Ectodermal cell (in vitro differentiated cells): ENCODE data around the gene DCC.
"Not testable (repeated sequence)": the region's sequence is repeated elsewhere in the genome, so short reads cannot be mapped to it uniquely, and the experiment has no call there.

Experiments used
- H3K27ac ChIP-seq: 2 replicates; pipeline ENCODE4 v1.7.0; 2013; ENCODE audit warnings: mild to moderate bottlenecking, low read depth, low read length; ENCODE audit not compliant: insufficient read depth, poor library complexity, severe bottlenecking
- H3K27me3 ChIP-seq: 2 replicates; pipeline ENCODE4 v1.7.0; 2013; ENCODE audit warnings: mild to moderate bottlenecking, low read length; ENCODE audit not compliant: insufficient read depth, control insufficient read depth, poor library complexity, severe bottlenecking
- H3K36me3 ChIP-seq: one replicate; pipeline ENCODE4 v1.7.0; 2013; ENCODE audit warnings: low read length; ENCODE audit not compliant: control insufficient read depth, insufficient read depth
- H3K4me1 ChIP-seq: one replicate; pipeline ENCODE4 v1.7.0; 2013; ENCODE audit warnings: low read length; ENCODE audit not compliant: control insufficient read depth, insufficient read depth
- H3K4me3 ChIP-seq: 2 replicates; pipeline ENCODE4 v1.7.0; 2013; ENCODE audit warnings: low read depth, low read length, control low read depth; ENCODE audit not compliant: insufficient read depth
- H3K9me3 ChIP-seq: 2 replicates; pipeline ENCODE4 v1.7.0; 2013; ENCODE audit warnings: mild to moderate bottlenecking, low read length, moderate library complexity; ENCODE audit not compliant: control insufficient read depth
- WGBS, 2 experiments: methylation state at CpG; one replicate each; pipeline ENCODE4 v1.1.7; 2013; ENCODE audit warnings: missing lambda C conversion rate in 2 of 2; 5-methylcytosine and 5-hydroxymethylcytosine counted together

DCC gene

GRCh38 chr18:53496028-53496427 lies 1156.0 kb downstream of the DCC start:
- no peaks in the 10 kb centered on the region for H3K4me1 ChIP-seq
- no peak overlapping the region for H3K4me3 ChIP-seq
- H3K9me3 ChIP-seq: no peaks in the 10 kb centered on the region
- no peak overlapping the region for H3K27ac ChIP-seq
- no peaks in the 10 kb centered on the region for H3K27me3 ChIP-seq
- WGBS, 2 experiments: 74 to 78% methylated on average over 3 of the region's 3 CpGs
- H3K36me3 ChIP-seq: no peaks in the 10 kb centered on the region

GRCh38 chr18:53503914-53504441 lies 1164.0 kb downstream of the DCC start:
- 94 to 95% methylated on average over 7 of the region's 7 CpGs for WGBS, 2 experiments
- Histone ChIP-seq H3K36me3 (no peaks in the 10 kb centered on the region), H3K4me3 (no peak overlapping the region)

GRCh38 chr18:53508529-53508928 lies 1168.5 kb downstream of the DCC start:
- Histone ChIP-seq H3K4me1 (no peaks in the 10 kb centered on the region), H3K27me3 (no peaks in the 10 kb centered on the region), H3K36me3 (no peaks in the 10 kb centered on the region), H3K4me3 (no peak overlapping the region), H3K9me3 (no peaks in the 10 kb centered on the region), H3K27ac (no peak overlapping the region)
- 95% methylated on average over 3 of the region's 3 CpGs for WGBS, 2 experiments

More at GRCh38 chr18:53503914-53504441, 1164.0 kb downstream of the DCC start:
- Histone ChIP-seq H3K27ac (no peak overlapping the region), H3K4me1 (no peaks in the 10 kb centered on the region), H3K27me3 (no peaks in the 10 kb centered on the region), H3K9me3 (no peaks in the 10 kb centered on the region)

DNA sequence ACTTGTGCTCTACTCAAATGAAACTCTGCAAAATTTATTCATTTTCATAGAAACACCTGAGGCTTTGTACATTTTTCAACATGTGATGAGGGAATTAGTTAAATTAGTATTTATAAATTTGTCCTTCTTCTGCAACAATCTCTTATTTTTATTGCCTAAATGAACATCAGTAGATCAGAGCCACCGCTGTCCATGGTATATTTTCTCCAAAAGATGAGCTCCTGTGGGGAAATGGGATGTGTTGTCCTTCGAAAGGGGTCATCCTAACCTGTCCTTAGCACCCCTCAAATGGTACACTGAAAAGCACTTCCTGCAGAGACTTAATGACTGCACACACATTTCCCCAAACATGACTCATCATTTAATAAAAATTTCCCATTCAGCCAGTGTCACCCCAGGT lies 1169.9 kb downstream of the DCC start:
- no peaks in the 10 kb centered on the region for H3K4me1 ChIP-seq
- no peaks in the 10 kb centered on the region for H3K27me3 ChIP-seq
- no peaks in the 10 kb centered on the region for H3K9me3 ChIP-seq
- 92 to 100% methylated on average over 2 of the region's 2 CpGs for WGBS, 2 experiments
- no peaks in the 10 kb centered on the region for H3K36me3 ChIP-seq
- H3K4me3 ChIP-seq: no peak overlapping the region
- no peak overlapping the region for H3K27ac ChIP-seq

GRCh38 chr18:53511725-53512124 lies 1171.7 kb downstream of the DCC start:
- H3K4me1 ChIP-seq, H3K27me3 ChIP-seq, H3K9me3 ChIP-seq, H3K36me3 ChIP-seq, H3K27ac ChIP-seq, H3K4me3 ChIP-seq: not testable (repeated sequence)
- 84 to 86% methylated on average over 15 of the region's 15 CpGs for WGBS, 2 experiments

GRCh38 chr18:53521068-53521467 lies 1181.1 kb downstream of the DCC start:
- H3K4me3 ChIP-seq: no peak overlapping the region
- H3K4me1 ChIP-seq: no peaks in the 10 kb centered on the region
- no peaks in the 10 kb centered on the region for H3K27me3 ChIP-seq
- no peaks in the 10 kb centered on the region for H3K9me3 ChIP-seq
- 91 to 96% methylated on average over 7 of the region's 7 CpGs for WGBS, 2 experiments
- no peak overlapping the region for H3K27ac ChIP-seq
- no peaks in the 10 kb centered on the region for H3K36me3 ChIP-seq

DNA sequence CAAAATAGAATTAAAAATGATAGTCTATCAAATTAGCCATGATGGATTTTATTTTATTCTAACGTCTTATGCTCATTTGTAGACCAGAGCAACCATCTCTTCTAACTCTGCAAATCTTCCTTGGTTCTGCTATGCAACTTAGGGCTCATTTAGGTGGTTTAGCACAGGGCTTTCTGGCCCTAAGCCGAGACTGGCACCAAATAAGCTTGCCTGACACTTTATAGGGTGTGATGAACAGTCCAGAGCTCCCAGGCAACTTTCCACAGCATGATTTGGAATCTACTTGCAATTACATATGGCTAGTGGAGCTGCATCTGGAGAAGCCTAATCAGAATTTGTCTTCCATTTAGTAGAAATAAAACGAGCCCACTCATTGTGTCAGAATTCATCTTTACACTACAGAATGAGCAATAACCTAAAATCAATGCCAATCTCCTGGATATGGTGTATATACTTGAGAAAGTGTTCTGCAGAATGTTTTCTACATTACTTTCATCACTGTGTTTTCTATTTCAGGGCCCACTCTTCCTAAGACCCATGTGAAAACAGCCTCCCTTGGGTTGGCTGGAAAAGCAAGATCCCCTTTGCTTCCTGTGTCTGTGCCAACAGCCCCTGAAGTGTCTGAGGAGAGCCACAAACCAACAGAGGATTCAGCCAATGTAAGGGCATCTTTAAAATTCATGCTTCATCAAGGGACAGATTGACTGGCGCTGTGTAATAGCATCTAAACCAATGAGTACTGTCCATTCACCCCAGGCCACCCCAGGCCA lies 1186.3 kb downstream of the DCC start:
- 85 to 93% methylated on average over 3 to 4 of the region's 4 CpGs for WGBS, 2 experiments
- no peaks in the 10 kb centered on the region for H3K36me3 ChIP-seq
- no peaks in the 10 kb centered on the region for H3K27me3 ChIP-seq
- no peak overlapping the region for H3K4me3 ChIP-seq
- no peaks in the 10 kb centered on the region for H3K4me1 ChIP-seq
- no peaks in the 10 kb centered on the region for H3K9me3 ChIP-seq
- H3K27ac ChIP-seq: no peak overlapping the region

- Histone ChIP-seq H3K9me3 (no peaks in the 10 kb centered on the region), H3K27me3 (no peaks in the 10 kb centered on the region), H3K4me1 (no peaks in the 10 kb centered on the region), H3K36me3 (no peaks in the 10 kb centered on the region), H3K4me3 (no peak overlapping the region), H3K27ac (no peak overlapping the region)
- WGBS, 2 experiments: 98 to 100% methylated on average over 1 to 2 of the region's 2 CpGs
Observed at GRCh38 chr18:53527365-53527764, 1187.4 kb downstream of the DCC start.

GRCh38 chr18:53531187-53531586 lies 1191.2 kb downstream of the DCC start:
- H3K4me1 ChIP-seq: no peaks in the 10 kb centered on the region
- H3K4me3 ChIP-seq: no peak overlapping the region
- H3K9me3 ChIP-seq: no peaks in the 10 kb centered on the region
- no peaks in the 10 kb centered on the region for H3K27me3 ChIP-seq
- no peak overlapping the region for H3K27ac ChIP-seq
- H3K36me3 ChIP-seq: no peaks in the 10 kb centered on the region

- 82 to 87% methylated on average over 1 of the region's 1 CpG for WGBS, 2 experiments
- Histone ChIP-seq H3K36me3 (no peaks in the 10 kb centered on the region), H3K27ac (no peak overlapping the region), H3K4me3 (no peak overlapping the region), H3K27me3 (no peaks in the 10 kb centered on the region), H3K4me1 (no peaks in the 10 kb centered on the region), H3K9me3 (no peaks in the 10 kb centered on the region)
Observed at GRCh38 chr18:53531896-53532295, 1191.9 kb downstream of the DCC start.
